CD4-positive, alpha-beta memory T cell (primary cell): ENCODE data around the gene PCSK4. TPM values are rescaled to one million over a fixed set of nuclear protein-coding genes. Genes with fewer than 3 reads are reported as not detected.
A peak's percentile ranks its signal among the peaks of the same experiment; 100 is the strongest.
"Not testable (repeated sequence)": the region's sequence is repeated elsewhere in the genome, so short reads cannot be mapped to it uniquely, and the experiment has no call there.

Experiments used
- CTCF ChIA-PET: fragments of 350-600 bp; sonication (Branson Sonifier 250); formaldehyde crosslinking; loops from one replicate; lab custom pipeline; 2021; ENCODE audit warnings: inconsistent platforms; ENCODE audit not compliant: partially characterized antibody; lab: Charles Lee
- POLR2A ChIA-PET: fragments of 350-600 bp; sonication (Branson Sonifier 250); formaldehyde crosslinking; loops from one replicate; lab custom pipeline; 2021; ENCODE audit not compliant: partially characterized antibody; lab: Charles Lee
- DNase-seq, 5 donors: peaks; one replicate each; pipeline versions ENCODE4 v3.0.0 to v3.0.0-alpha.2; 2020 to 2022; ENCODE audit warnings: mixed read lengths in 1 of 5
- H3K27ac ChIP-seq: one replicate; pipeline ENCODE4 v1.7.0; 2013; ENCODE audit warnings: low read depth, low read length
- H3K27me3 ChIP-seq: 2 replicates; pipeline ENCODE4 v1.7.0; 2013; ENCODE audit warnings: mild to moderate bottlenecking, low read length, moderate library complexity; ENCODE audit not compliant: insufficient read depth
- H3K36me3 ChIP-seq: 2 replicates; pipeline ENCODE4 v1.7.0; 2013; ENCODE audit warnings: mild to moderate bottlenecking, low read length, moderate library complexity; ENCODE audit not compliant: insufficient read depth
- H3K4me1 ChIP-seq: 2 replicates; pipeline ENCODE4 v1.7.0; 2013; ENCODE audit warnings: mild to moderate bottlenecking, low read length, moderate library complexity; ENCODE audit not compliant: insufficient read depth
- H3K4me3 ChIP-seq, 2 donors: one replicate each; pipeline ENCODE4 v1.7.0; 2013; ENCODE audit warnings: low read length in 2 of 2, mild to moderate bottlenecking in 1 of 2
- H3K9me3 ChIP-seq, 2 donors: one replicate each; pipeline ENCODE4 v1.7.0; 2013; ENCODE audit warnings: low read length in 2 of 2, control low read depth in 1 of 2; ENCODE audit not compliant: control insufficient read depth in 1 of 2
- H3K27ac Mint-ChIP-seq, 7 donors: one replicate each; pipeline ENCODE4 v1.8.0; 2020 to 2021; ENCODE audit warnings: mixed read lengths in 7 of 7, mild to moderate bottlenecking in 6 of 7, inconsistent platforms in 3 of 7, moderate library complexity in 3 of 7
- H3K27me3 Mint-ChIP-seq, 2 donors: one replicate each; pipeline ENCODE4 v1.8.0; 2020 to 2021; ENCODE audit warnings: mixed read lengths in 2 of 2
- H3K36me3 Mint-ChIP-seq, 2 donors: one replicate each; pipeline ENCODE4 v1.8.0; 2020 to 2021; ENCODE audit warnings: mixed read lengths in 2 of 2, inconsistent platforms in 1 of 2, mild to moderate bottlenecking in 1 of 2
- H3K4me1 Mint-ChIP-seq, 4 donors: one replicate each; pipeline ENCODE4 v1.8.0; 2020 to 2021; ENCODE audit warnings: mixed read lengths in 4 of 4, mild to moderate bottlenecking in 1 of 4
- H3K4me3 Mint-ChIP-seq, 8 donors: one replicate each; pipeline ENCODE4 v1.8.0; 2020 to 2021; ENCODE audit warnings: mixed read lengths in 8 of 8, mild to moderate bottlenecking in 7 of 8, moderate library complexity in 6 of 8, inconsistent platforms in 3 of 8
- H3K9me3 Mint-ChIP-seq, 8 donors: one replicate each; pipeline ENCODE4 v1.8.0; 2020 to 2021; ENCODE audit warnings: mixed read lengths in 8 of 8, mild to moderate bottlenecking in 5 of 8, inconsistent platforms in 3 of 8, moderate library complexity in 1 of 8
- intact Hi-C: fragments of 100-400 bp; cut with micrococcal nuclease; formaldehyde crosslinking; loops from one replicate; pipeline ENCODE4 v1.15.1; 2023
- polyA plus RNA-seq, 2 donors: library from polyadenylated mRNA; unstranded; fragments of 300-500 nt; fragmentation: Illumina TruSeq; gene quantifications; one replicate each; pipeline ENCODE4 v1.2.3, GENCODE V29; 2021
- total RNA-seq, 2 experiments: library from RNA; stranded (reverse); gene quantifications; one replicate each; pipeline ENCODE4 v1.2.3, GENCODE V29; 2021

The PCSK4 gene
- total RNA-seq, result 1 to 10 TPM; 3.1 to 3.7 TPM
- polyA plus RNA-seq, result not detected

DNA sequence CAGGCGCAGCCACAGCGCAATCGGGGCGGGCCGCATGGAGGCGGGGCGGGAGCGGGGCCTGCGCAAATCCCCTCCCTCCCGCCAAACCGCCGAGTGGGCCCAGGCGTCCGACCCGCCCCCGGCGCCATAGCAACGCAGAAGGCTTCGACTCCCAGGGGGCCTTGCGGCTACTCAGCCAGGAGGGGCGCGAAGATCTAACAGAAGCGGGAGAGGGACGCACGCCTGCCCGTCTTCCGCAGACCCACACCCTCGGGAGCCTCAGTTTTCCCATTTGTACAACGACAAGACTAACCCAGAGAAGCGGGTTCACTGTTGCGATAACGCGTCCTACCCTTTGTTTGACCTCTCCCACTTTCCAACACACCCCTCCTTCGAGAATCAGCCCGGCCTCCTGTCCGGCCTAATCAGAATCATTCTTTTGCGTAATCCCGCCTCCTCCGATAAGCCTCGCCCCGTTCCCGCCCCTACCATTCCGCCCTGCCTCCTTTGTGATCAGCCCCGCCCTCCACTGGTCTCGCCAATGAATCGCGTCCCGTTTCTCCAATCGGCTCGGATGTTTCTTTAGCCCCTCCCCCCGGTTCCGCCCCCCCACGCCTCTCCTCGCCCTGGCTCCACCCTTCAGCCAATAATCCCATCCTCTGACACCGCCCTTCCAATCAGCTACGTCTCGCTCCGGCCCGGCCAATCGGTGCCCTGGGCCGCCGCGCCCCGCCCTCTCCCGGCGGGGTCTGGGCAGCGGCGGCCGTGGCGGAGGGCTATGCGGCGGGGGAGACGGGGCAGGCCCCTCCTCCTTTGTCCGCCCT lies at the start of gene PCSK4:
PCSK4 (minus strand) TSS at position 40 of the 803 bp plus-strand sequence; CDS start at position 36, 4 bp downstream.
- Histone ChIP-seq H3K27ac (peak within 1 kb of the TSS; percentile 51), H3K27me3 (no peaks in the 10 kb centered on the region), H3K4me1 (peaks cover 15% of the 10 kb centered on the region), H3K36me3 (no peaks in the 10 kb centered on the region), H3K4me3 (peak within 1 kb of the TSS; percentile 34 to 58), H3K9me3 (no peaks in the 10 kb centered on the region)
- POLR2A ChIA-PET, result interaction anchor here (0.7 to 2.5 kb wide), 17 partner anchors 12 to 246 kb away, joined by 3 to 13 read pairs (median 4); partner anchors contain the start of genes C19orf25, CIRBP and TCF3
- H3K36me3 Mint-ChIP-seq, result peaks cover 0 to 3% of the 10 kb centered on the region in 2 donors
- peak within 1 kb of the TSS; percentile 86 to 95 (median 90) for H3K4me3 Mint-ChIP-seq
- peak; percentile 97 to 100 (median 98) for DNase-seq
- H3K27ac Mint-ChIP-seq, result peak within 1 kb of the TSS; percentile 88 to 96 (median 93)
- H3K27me3 Mint-ChIP-seq, result peaks cover 0 to 3% of the 10 kb centered on the region in 2 donors
- peaks cover 3 to 18% (median 10%) of the 10 kb centered on the region in 4 donors for H3K4me1 Mint-ChIP-seq
- H3K9me3 Mint-ChIP-seq, result peaks cover 0 to 1% (median 0%) of the 10 kb centered on the region in 8 donors
- CTCF ChIA-PET, result interaction anchor here (1.0 to 1.3 kb wide), 5 partner anchors 11 to 18 kb away, joined by 3 to 4 read pairs (median 4); no protein-coding TSS in a partner anchor
- intact Hi-C loops, result loop anchor here (1.0 to 2.0 kb wide), 5 partner anchors 11 to 215 kb away; partner anchors contain the start of genes C19orf25, FAM174C and TCF3

DNA sequence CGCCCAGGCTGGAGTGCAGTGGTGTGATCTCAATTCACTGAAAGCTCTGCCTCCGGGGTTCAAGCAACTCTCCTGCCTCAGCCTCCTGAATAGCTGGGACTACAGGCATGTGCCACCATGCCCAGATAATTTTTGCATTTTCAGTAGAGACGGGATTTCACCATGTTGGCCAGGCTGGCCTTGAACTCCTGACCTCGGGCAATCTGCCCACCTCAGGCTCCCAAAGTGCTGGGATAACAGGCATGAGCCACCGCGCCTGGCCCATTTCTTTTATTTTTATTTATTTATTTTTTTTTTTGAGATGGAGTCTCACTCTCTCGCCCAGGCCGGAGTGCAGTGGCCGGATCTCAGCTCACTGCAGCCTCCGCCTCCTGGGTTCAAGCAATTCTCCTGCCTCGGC lies 49.6 kb upstream of the PCSK4 start:
- intact Hi-C loops, result not testable (repeated sequence)

DNA sequence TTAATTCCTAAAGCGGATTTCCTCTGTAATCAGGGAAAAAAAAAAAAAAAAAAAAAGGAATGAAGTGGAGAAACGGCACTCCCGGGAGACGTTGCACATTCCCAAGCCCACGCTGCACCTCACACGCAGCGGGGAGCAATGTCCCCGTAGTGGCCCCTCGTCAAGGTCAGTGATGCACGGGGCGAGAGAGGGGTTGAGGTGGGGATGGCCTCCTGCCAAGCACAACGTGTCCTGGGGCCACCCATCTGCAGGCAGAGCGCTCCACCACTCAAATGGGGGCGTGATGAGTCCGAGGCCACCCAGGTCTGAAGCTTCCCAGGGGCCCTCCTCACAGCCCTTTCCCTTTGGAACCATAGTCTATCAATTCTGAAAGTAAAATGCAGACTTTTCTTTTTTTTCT lies 48.8 kb upstream of the PCSK4 start:
- H3K4me3 ChIP-seq, result no peak overlapping the region
- H3K27ac Mint-ChIP-seq, result no peak overlapping the region
- H3K27me3 Mint-ChIP-seq, result peaks cover 17% of the 10 kb centered on the region in 2 donors
- H3K36me3 ChIP-seq, result no peaks in the 10 kb centered on the region
- ChIA-PET POLR2A (no interaction called here), CTCF (interaction anchor here (1.9 kb wide), 1 partner anchor 7 kb away, joined by 4 read pairs; no protein-coding TSS in a partner anchor)
- no peaks in the 10 kb centered on the region for H3K27me3 ChIP-seq
- no peaks in the 10 kb centered on the region for H3K9me3 ChIP-seq
- no peaks in the 10 kb centered on the region for H3K4me1 ChIP-seq
- no peaks in the 10 kb centered on the region for H3K9me3 Mint-ChIP-seq
- intact Hi-C loops, result no loop called here
- no peaks in the 10 kb centered on the region for H3K4me1 Mint-ChIP-seq
- no peak overlapping the region for H3K4me3 Mint-ChIP-seq
- DNase-seq, result no peak
- no peak overlapping the region for H3K27ac ChIP-seq
- H3K36me3 Mint-ChIP-seq, result no peaks in the 10 kb centered on the region

More for the DNA sequence above, 49.6 kb upstream of the PCSK4 start:
- CTCF ChIA-PET, POLR2A ChIA-PET, H3K4me1 ChIP-seq, H3K36me3 Mint-ChIP-seq, H3K9me3 ChIP-seq, DNase-seq, H3K27ac Mint-ChIP-seq, H3K4me3 ChIP-seq, H3K9me3 Mint-ChIP-seq, H3K27me3 ChIP-seq, H3K36me3 ChIP-seq, H3K27ac ChIP-seq, H3K4me3 Mint-ChIP-seq, H3K4me1 Mint-ChIP-seq: not testable (repeated sequence)
- H3K27me3 Mint-ChIP-seq, result peaks cover 18% of the 10 kb centered on the region in 2 donors

DNA sequence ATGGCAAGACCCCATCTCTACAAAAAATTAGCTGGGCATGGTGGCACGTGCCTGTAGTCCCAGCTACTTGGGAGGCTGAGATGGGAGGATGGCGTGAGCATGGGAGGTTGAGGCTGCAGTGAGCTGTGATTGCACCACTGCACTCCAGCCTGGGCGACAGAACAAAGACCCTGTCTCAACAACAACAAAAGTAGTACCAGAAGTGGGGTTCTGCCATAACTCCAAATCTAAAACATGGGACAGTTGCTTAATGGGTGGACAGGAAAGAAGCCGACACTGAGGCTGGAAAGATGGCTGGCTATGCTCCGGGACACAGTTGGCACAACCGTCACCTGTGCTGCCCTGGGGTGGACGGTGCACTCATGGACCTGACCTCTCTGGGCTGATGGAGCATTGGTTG lies 45.5 kb upstream of the PCSK4 start:
- H3K27ac ChIP-seq, H3K4me3 ChIP-seq, intact Hi-C loops, H3K9me3 Mint-ChIP-seq, H3K27me3 ChIP-seq, POLR2A ChIA-PET, H3K9me3 ChIP-seq, H3K4me3 Mint-ChIP-seq, H3K4me1 ChIP-seq, DNase-seq, H3K4me1 Mint-ChIP-seq, H3K27ac Mint-ChIP-seq, H3K36me3 Mint-ChIP-seq, H3K36me3 ChIP-seq: not testable (repeated sequence)
- CTCF ChIA-PET, result interaction anchor here (1.0 kb wide), 1 partner anchor 10 kb away, joined by 3 read pairs; no protein-coding TSS in a partner anchor
- H3K27me3 Mint-ChIP-seq, result peaks cover 13 to 16% of the 10 kb centered on the region in 2 donors

DNA sequence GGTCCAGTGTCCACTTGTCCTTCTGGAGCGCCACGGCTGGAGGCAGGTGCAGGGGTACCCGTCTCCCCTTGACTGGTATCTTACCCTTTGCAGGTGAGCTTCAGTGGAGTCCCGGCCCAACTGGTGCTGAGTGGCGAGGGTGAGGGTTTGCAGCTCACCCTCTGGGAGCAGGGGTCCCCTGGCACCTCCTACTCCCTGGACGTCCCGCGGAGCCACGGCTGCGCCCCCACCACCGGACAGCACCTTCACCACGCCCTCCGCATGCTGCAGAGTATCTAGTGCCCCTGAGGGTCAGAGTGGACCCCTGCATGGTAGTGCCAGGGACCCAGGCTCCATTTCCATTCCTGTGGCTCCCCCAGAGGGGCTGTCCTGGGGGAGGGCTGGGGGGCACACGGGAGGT lies 44.8 kb upstream of the PCSK4 start:
- Mint-ChIP-seq H3K4me3 (no peak overlapping the region), H3K27me3 (peaks cover 8 to 11% of the 10 kb centered on the region in 2 donors), H3K27ac (no peak overlapping the region), H3K4me1 (peaks cover 0 to 1% (median 0%) of the 10 kb centered on the region in 4 donors), H3K36me3 (no peaks in the 10 kb centered on the region), H3K9me3 (no peaks in the 10 kb centered on the region)
- no peaks in the 10 kb centered on the region for H3K27me3 ChIP-seq
- POLR2A ChIA-PET, result no interaction called here
- H3K9me3 ChIP-seq, result no peaks in the 10 kb centered on the region
- CTCF ChIA-PET, result interaction anchor here (1.0 kb wide), 1 partner anchor 11 kb away, joined by 3 read pairs; no protein-coding TSS in a partner anchor
- H3K4me1 ChIP-seq, result no peaks in the 10 kb centered on the region
- no peak overlapping the region for H3K27ac ChIP-seq
- intact Hi-C loops, result no loop called here
- H3K4me3 ChIP-seq, result no peak overlapping the region
- DNase-seq, result no peak
- H3K36me3 ChIP-seq, result no peaks in the 10 kb centered on the region

DNA sequence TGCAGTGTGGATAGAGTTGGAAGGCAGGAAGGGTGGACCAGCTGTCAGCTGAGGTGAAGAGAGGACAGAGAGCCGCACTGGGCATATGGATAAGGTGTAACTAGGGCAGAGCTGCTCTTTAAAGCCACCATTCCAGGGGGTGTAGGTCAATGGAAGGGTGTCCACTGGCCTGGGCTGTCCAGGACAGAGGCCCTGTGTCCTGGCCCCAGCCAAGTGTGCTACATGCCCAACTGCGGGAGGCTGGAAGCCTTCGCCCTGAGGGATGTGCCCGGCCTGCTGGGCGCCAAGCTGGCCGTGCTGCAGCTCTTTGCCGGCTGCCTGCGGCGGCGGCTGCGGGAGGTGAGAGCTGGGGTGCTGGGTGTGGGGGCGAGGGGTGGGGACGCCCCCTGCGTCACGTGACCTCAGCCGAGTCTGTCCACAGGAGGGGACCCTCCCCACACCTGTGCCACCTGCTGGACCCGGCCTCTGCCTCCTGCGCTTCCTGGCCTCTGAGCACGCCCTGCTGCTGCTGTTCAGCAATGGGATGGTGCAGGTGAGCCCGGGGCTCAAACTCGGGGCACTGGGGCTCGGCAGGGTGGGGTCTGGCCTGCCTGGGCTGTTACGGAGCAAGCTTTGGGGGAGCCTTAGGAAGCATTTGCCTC lies 43.5 kb upstream of the PCSK4 start:
- H3K4me1 ChIP-seq, result no peaks in the 10 kb centered on the region
- H3K4me3 ChIP-seq, result no peak overlapping the region
- Mint-ChIP-seq H3K27ac (no peak overlapping the region), H3K4me1 (peaks cover 0 to 1% (median 0%) of the 10 kb centered on the region in 4 donors), H3K9me3 (no peaks in the 10 kb centered on the region), H3K27me3 (peaks cover 8 to 11% of the 10 kb centered on the region in 2 donors), H3K36me3 (no peaks in the 10 kb centered on the region), H3K4me3 (no peak overlapping the region)
- intact Hi-C loops, result no loop called here
- POLR2A ChIA-PET, result no interaction called here
- no peak overlapping the region for H3K27ac ChIP-seq
- no peak for DNase-seq
- no peaks in the 10 kb centered on the region for H3K9me3 ChIP-seq
- H3K36me3 ChIP-seq, result no peaks in the 10 kb centered on the region
- CTCF ChIA-PET, result interaction anchor here (1.4 kb wide), 1 partner anchor 13 kb away, joined by 4 read pairs; no protein-coding TSS in a partner anchor
- no peaks in the 10 kb centered on the region for H3K27me3 ChIP-seq

DNA sequence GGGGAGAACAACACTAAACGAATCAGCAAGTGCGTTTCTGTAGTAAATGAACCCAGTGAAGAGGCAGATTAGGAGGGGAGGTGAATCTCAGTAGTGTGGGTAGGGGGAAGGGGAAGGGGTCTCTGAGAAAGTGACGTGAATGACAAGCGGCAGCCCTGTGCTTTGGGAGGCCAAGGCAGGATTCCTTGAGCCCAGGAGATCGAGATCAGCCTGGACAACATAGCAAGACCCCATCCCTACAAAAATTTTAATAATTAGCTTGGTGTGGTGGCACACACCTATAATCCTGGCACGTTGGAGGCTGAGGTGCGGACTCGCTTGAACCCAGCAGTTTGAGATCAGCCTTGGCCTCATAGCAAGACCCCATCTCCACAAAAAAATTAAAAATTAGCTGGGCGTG lies 41.9 kb upstream of the PCSK4 start:
- Histone ChIP-seq H3K36me3 (no peaks in the 10 kb centered on the region), H3K9me3 (no peaks in the 10 kb centered on the region), H3K27ac (no peak overlapping the region), H3K4me3 (no peak overlapping the region), H3K4me1 (no peaks in the 10 kb centered on the region), H3K27me3 (no peaks in the 10 kb centered on the region)
- no peak for DNase-seq
- ChIA-PET CTCF (no interaction called here), POLR2A (no interaction called here)
- Mint-ChIP-seq H3K27ac (no peak overlapping the region), H3K36me3 (no peaks in the 10 kb centered on the region), H3K27me3 (peaks cover 10 to 13% of the 10 kb centered on the region in 2 donors), H3K4me1 (peaks cover 0 to 1% (median 0%) of the 10 kb centered on the region in 4 donors), H3K4me3 (no peak overlapping the region), H3K9me3 (peaks cover 0 to 1% (median 0%) of the 10 kb centered on the region in 8 donors)
- intact Hi-C loops, result no loop called here
